Measurements from ENCODE around the gene TP53I3.
A peak's percentile ranks its signal among the peaks of the same experiment; 100 is the strongest.
"Not testable (repeated sequence)": the region's sequence is repeated elsewhere in the genome, so short reads cannot be mapped to it uniquely, and the experiment has no call there.

Gene TP53I3, protein sequence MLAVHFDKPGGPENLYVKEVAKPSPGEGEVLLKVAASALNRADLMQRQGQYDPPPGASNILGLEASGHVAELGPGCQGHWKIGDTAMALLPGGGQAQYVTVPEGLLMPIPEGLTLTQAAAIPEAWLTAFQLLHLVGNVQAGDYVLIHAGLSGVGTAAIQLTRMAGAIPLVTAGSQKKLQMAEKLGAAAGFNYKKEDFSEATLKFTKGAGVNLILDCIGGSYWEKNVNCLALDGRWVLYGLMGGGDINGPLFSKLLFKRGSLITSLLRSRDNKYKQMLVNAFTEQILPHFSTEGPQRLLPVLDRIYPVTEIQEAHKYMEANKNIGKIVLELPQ

DNA sequence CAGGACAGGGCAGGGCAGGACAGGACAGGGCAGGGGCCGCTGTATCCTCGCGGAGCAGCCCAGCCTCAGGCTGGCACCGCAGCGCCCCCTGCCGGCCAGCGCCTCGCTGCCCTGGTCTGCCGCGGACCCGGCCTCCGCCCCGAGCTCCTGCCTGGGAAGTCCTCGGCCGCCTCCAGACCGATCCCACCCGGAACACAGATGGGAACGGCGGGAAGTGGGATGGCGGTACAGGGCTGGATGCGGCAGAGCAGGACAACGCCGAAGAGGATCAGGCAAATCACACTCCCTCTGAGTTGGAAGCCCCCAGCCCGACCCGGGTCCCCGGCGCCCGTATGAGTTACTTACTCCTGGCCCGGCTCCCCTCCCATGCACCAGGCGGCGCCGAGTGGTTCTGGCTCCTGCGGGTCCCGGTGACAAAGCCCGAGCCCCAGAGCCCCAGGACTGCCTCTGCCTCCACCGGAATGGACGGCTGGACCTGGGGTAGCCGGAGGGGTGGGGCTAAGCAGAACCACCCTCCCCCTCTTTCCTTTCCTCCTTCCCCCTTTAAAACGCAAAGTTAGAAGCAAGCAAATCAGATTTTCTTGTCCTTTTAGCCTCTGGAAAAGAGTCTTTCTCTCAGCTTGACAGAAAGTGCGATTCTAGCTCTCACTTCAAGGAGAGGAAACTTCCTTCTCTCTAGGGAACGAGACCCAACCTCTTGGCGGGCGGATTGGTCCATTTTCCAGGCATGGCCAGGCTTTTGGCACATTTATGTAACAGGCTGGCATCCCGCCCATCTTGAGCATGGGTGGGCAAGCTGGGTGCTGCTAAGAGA, at the start of gene TP53I3:
TP53I3 (minus strand) TSS at position 449 of the 814 bp plus-strand sequence. CDS start 508 bp downstream, outside the sequence.
- peak; percentile 91 for DNase-seq

DNA sequence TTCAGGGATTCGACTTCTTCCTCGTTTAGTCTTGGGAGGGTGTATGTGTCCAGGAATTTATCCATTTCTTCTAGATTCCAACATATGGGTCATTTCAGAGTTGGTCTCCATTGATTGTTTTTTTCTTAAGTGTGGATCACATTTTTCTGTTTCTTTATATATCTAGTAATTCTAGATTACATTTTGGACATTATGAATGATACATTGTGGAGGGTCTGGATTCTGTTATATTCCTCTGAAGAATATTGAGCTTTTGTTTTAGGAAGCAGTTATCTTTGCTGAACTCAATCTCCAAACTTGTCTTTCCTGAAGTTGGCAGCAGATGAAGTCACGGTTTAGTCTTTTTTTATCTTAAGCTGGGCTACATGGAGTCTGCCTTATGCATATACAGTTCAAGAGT, 47.9 kb upstream of the TP53I3 start:
- no peak for DNase-seq

DNA sequence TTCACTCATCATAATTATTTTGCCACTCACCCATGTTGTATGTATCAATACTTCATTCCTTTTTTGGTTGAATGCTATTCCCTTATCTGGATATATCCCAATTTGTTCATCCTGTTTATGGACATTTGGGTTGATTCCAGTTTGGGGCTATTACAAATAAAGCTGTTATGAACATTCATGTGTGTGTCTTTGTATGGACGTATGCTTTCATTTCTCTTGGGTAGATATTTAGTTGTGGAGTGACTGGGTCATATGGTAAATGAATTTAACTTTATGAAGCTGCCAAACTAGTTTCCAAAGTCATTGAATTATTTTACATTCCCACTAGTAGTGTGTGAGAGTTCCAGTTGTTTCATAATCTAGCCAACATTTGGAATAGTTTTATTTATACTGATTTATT, 41.3 kb upstream of the TP53I3 start:
- DNase-seq, result no peak

DNA sequence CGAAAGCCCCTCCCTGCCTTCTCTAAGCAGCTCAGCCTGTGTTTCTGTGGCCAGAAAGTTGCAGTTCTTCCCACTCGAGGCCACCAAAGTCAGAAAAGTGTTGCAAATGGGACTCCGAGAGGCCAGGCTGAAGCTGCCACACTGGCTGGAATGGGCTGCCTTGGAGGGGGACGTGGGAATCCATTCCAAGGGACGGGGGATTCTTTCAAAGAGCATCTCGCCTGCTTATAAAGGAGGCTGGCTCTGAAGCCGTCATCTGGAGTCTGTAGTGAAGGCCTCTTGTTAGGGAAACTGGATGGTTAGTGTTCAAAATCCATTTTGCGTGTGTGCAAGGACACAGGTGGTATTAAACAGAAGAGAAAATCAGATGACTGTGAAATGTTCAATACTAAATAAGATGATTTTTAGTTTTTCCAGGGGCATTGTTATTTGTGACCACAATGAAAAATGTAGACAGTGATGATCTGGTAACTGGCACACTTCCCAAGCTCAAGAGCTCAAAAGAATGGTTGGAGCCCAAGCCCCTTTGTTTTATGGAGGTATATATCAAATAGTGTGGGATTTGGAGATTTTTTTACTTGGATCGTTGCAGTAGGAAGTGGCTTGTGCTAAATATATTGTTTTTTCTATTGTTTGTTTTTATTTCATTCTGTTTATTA, 39.4 kb upstream of the TP53I3 start:
- DNase-seq, result peak; percentile 73

DNA sequence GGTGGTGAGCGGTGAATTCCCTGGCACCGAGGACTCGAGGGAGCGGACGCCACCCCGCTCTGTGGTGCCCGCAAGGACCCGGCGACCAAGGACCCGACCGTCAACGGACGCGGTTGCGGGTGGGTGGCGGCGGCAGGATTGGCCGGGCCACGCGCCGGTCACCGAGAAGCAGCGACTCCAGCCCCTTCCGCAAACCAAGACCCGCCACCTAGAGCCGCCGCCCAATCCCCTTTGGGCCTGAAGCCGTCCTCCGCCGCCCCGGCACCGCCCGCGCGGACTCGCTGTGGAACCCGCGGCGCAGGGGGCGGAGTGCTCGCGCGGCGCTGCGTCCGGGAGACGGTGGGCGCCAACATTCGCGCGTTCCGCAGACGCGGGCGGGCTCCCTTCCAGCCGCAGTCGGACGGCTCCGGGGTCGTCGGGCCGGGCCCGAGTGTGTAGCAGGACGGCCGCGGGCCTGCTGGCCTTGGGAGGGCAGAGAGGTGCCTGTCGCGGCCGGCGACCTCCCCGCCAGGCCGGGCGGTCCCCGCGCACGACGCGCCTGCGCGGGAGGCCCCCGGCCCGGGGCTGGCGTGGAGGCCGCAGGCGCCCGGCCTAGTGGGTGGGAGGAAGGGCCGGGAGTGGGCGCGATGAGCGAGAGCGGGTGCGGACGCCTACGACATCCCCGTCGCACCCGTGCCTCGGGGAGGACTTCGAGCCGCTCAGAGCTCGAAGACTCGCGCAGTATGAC, 38.7 kb upstream of the TP53I3 start, which contains the start of the genes FAM228B and PFN4:
FAM228B (plus strand) TSS at position 275 of the 727 bp plus-strand sequence. CDS start 893 bp downstream, outside the sequence.
PFN4 (minus strand) TSS at position 140 of the 727 bp plus-strand sequence. CDS start 799 bp downstream, outside the sequence.
- DNase-seq, result peak; percentile 92

DNA sequence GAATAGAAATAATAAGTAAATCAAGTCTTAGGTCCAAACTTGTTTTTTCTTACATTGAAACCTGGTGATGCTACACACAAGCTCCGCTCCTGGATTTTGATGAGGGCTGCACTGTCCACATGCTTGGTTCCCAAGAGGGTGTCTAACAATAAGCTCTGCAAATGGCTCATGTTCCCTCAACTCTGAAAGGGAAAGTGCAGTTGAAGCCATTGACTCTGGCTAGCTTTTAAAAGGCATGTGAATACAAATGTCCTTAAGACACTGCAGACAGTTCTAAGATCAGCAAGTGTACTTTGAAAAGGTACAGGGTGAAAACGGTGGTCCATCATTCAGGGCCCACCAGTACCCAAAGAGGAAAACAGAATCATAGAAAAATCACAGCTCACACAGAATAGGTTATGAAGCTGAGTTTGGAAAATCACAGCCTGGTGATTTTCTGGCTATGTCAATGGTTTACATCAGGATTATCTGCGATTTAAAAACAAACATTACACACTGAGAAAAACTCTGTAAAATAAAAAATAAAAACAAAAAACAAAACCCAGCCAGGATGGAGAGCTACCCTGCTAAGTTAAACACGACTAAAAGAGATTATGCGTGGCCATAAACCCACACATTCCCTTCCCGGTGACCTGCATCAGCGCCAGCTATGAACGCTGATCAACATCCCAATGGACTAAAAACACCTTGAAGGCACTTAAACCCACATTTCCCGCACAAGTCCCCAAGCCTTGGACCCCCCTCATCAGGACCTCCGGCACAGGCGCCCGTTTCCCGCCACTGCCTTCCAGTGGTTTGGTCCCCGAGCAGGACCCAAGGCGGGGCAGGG, 37.9 kb upstream of the TP53I3 start:
- DNase-seq, result peak; percentile 25

DNA sequence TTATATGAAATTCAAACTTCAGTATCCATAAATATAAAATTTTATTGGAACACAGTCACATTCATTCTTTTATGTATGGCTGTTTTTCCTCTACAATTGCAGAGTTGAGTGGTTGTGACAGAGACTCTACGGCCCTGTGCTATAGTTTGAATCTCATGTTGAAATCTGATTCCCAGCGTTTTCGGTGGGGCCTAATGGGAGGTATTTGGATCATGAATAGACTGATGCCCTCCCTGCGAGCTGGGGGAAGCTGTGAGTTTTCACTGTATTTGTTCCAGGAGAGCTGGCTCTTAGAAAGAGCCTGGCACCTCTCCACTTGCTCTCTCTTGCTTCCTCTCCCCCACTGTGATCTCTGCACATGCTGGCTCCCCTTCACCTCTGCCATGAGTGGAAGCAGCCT, 36.8 kb upstream of the TP53I3 start:
- DNase-seq, result no peak

DNA sequence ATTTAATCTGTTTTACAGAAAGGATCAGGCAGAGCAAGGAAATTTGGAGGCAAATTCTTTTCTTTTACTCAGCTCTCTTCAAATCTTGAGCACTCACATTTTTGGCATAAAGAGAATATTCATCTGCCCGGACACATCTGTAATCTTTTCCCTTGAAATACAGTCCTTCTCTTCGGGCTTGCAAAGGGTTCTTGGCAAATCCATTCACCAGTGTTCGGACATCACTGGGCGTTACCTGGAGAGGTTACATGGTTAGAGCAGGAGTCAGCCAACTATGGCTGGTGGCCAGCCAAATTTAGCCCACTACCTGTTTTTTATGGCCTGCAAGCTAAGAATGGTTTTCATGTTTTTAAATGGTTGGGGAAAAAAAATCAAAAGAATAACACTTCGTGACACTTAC, 36.4 kb upstream of the TP53I3 start:
- no peak for DNase-seq

DNA sequence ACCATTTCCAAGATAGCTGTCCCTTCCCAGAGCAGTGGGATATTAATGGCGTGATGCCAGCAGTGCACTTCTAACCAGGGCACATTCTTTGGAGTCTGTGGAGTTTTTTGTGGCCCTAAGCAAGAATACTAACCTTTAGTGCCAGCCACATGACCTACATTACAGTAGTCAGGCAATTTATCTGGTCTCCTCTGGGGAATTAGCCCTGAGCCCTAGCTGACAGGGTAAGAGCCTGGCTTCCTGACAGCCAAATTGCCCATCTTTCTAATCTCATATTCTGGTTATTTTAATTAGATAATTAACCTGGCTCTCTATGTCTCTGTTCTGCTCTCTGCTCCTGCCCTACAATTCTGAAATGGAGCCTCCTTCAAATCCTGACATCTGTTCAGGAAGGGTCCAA, 33.3 kb upstream of the TP53I3 start:
- no peak for DNase-seq

DNA sequence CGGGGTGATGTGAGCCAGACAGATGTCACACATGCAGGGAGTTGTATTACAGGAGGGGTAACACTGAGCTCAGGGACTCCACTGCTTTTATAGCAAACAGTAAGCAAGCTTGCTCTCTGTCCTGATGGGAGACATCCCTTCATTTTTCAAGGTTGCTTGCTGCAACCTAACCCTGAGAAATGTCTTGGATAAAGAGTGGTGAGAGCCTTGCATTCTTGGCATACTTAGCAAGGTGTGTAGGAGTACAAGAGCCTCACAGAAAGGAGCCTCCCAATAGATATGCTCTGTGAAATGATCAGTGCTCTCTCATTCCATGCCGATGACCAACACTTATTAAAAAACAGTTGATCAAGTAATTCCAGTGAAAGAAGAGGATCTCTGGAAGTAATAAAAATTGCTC, 30.4 kb upstream of the TP53I3 start:
- no peak for DNase-seq

DNA sequence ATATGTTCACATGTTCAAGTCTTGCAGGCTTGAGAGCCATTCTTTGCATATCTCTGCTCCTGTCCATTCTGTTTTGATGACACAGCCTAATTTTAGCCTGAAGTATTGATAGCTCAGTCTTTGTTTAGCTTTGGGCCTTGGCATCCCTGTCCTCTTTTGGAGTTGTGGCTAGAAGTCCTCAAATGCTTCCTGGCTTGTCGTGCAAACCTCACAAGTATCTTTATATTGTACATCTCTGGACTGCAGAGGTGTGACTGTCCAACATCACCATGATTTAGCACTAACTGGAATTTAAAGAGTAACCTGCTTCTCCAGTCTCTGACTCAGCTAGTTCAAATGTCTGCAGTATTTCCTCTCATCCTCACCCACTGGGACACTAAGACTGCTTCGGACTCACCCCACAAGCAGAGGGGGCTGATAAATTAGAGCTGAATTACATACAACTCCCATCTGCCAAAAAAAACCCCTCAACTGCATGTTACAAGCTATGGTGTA, 26.8 kb upstream of the TP53I3 start:
- no peak for DNase-seq

DNA sequence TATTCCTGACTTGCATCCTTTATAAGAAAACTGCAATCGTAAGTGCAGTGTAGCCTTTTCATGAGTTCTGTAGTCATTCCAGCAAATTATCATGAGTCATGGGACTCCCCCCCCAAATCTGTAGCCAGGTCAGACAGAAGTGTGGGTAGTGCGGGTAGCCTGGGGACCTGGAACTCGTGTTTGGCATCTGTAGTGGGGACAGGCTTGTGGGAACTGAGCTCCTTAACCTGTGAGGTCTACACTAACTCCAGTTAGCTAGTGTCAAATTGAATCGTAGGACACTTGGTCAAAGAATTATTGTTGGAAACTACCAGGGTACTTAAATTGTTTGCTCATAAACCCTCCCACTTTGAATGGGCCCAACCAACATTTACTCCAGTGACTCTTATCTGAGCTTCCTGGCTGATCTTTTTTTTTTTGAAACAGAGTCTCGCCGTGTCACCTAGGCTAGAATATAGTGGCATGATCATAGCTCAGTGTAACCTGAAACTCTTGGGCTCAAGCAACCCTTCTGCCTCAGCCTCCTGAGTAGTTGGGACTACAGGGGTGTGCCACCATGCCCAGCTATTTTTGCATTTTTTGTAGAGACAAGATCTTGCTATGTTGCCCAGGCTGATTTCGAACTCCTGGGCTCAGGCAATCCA, 26.1 kb upstream of the TP53I3 start:
- DNase-seq, result no peak

DNA sequence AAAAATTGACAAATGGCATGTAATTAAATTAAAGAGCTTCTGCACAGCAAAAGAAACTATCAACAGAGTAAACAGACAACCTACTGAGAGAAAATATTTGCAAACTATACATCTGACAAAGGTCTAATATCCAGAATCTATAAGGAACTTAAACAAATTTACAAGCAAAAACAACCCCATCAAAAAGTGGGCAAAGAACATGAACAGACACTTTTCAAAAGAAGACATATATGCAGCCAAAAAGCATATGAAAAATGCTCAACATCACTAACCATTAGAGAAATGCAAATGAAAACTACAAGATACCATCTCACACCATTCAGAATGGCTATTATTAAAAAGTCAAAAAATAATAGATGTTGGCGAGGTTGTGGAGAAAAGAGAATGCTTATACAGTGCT, 24.8 kb upstream of the TP53I3 start:
- not testable (repeated sequence) for DNase-seq

DNA sequence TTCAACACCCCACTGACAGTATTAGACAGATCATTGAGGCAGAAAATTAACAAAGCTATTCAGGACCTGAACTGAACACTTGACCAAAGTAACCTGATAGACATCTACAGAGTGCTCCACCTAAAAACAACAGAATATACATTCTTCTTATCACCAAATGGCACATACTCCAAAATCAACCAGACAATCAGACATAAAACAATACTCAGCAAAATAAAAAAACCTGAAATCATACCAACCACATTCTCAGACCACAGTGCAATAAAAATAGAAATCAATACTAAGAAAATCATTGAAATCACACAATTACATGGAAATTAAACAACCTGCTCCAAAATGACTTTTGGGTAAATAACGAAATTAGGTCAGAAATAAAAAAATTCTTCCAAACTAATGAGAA, 22.7 kb upstream of the TP53I3 start:
- DNase-seq, result no peak

DNA sequence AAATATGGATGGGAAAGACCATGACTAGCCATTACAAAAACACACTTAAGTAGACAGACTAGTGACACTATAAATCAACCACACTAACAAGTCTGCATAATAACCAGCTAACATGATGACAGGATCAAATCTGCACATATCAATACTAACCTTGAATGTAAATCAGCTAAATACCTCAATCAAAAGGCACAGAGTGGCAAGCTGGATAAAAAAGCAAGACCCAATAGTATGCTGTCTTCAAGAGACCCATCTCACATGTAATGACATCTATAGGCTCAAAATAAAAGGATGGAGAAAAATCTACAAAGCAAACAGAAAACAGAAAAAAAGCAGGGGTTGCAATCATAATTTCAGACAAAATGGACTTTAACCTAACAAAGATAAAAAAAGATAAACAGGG, 22.2 kb upstream of the TP53I3 start:
- no peak for DNase-seq

DNA sequence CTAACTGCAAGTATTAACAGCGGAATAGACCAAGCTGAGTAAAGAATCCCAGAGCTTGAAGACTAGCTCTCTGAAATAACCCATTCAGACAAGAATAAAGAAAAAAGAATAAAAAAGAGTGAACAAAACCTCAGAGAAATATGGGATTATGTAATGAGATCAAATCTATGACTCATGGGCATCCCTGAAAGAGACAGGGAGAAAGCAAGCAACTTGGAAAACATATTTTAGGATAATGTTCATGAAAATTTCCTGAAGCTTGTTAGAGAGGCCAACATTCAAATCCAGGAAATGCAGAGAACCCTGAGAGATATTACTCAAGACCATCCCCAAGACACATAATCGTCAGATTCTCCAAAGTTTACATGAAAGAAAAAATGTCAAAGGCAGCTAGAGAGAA, 21.2 kb upstream of the TP53I3 start:
- no peak for DNase-seq

DNA sequence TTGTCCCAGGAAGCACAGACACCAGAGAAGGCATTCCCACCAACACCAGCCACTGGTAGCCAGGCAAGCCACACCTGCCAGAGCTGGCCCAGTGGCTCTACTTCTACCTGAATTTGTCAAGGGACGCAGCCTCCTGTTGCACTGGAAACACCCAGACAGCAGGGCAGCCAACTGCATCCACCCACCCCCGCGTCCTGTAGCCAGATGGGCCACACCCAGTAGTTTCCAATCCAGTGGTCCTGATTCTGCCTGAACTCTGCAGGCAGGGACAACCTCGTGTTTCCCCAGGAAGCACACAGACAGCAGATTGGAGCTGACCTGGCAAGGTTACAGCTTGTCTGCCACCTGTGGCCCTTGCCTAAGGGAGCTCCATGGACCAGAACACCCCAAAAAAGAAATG, 20.3 kb upstream of the TP53I3 start:
- DNase-seq, result no peak

DNA sequence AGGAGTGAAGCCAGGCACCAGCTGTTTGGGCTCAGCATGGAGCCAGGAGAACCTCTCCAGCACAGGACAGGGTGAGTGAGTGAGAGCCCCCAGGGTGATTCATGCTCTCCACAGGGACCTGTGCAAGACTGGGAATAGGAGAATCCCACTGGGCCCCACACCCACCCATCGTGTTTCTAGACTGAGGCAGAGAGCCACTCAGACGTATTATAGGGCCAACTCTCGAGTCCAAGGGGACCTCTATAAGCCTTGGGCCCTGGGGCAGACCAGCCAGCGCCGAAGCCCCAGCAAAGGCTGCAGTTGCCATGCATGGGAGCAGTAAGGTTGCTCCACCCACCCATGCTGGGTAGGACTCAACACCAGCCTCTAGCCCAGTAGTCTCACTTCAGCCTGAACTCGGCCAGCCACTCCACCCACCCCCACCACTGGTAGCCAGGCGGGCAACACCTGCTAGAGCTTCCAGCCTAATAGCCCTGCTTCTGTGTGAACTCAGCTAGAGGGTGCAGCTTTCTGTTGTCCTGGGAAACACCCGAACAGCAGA, 19.5 kb upstream of the TP53I3 start:
- DNase-seq, result peak; percentile 32

DNA sequence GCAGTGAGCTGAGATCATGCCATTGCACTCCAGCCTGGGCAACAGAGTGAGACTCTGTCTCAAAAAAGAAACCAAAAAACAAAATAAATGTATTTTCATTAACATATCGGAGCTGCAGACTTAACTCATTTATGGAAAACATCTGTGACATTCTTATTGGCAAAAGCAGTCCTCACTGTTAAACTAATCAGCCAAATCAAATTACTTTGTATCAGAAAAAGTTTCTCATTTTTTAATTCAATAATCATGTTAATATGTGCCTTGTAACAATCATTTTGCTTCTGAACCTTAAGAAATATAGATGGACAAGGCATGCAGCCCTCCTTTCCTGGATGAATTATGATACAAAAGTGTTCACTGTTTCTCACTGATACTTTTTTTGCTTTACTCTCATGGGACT, 18.0 kb upstream of the TP53I3 start:
- no peak for DNase-seq

DNA sequence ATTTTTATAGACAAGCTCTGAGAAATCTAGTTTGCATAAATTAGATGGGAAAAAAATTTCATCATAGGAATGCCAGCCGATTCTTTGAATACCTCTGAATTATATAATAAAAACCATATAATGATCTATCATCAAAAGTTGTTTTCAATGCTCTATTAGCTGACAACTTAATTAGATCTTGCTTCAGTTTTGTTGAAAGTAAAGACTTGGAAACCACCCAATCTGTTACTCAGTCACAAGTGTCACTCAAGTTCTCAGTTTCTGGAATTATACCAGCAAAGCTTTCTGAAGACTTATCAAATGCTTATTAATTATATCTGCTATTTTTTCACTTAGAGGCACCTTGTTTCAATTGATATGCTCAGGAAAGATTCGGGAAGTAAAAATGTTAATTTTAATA, 17.4 kb upstream of the TP53I3 start:
- no peak for DNase-seq

DNA sequence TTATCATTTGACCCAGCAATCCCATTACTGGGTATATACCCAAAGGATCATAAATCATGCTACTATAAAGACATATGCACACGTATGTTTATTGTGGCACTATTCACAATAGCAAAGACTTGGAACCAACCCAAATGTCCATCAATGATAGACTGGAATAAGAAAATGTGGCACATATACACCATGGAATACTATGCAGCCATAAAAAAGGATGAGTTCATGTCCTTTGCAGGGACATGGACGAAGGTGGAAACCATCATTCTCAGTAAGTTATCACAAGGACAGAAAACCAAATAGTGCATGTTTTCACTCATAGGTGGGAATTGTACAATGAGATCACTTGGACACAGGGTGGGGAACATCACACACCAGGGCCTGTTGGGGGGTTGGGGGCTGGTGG, 16.1 kb upstream of the TP53I3 start:
- DNase-seq, result not testable (repeated sequence)

Measured in NCI-H146 (cell line).